ENCODE measurements around the gene RABL6.
"Not testable (repeated sequence)": the region's sequence is repeated elsewhere in the genome, so short reads cannot be mapped to it uniquely, and the experiment has no call there.

- TF ChIP-seq CTCF (IDR thresholded peaks at IDR 0.05; ENCODE audit: insufficient read depth, low read depth, low read length); EZH2 (IDR thresholded peaks at IDR 0.05; ENCODE audit: insufficient read depth, low read length): not testable (repeated sequence)
Observed at GRCh38 chr9:136866898-136867421, 59.2 kb downstream of the RABL6 start.
